HCT116 (cell line): ENCODE data around the gene BPTF. TPM values are rescaled to one million over a fixed set of nuclear protein-coding genes. Genes with fewer than 3 reads are reported as not detected.

Experiments
- ATAC-seq: fragments of 200-7000 bp; cut with Tn5 transposase; 2 replicates; pipeline ENCODE4 v1.9.1; 2020; ENCODE audit warnings: mild to moderate bottlenecking, moderate library complexity
- BruUV-seq: library from RNA; stranded (reverse); fragments of 400-500 nt; replicated peaks from 2 replicates; lab custom pipeline; 2021; lab: Mats Ljungman, UMichigan
- CTCF ChIA-PET: fragments of 300-600 bp; sonication (Branson Sonifier 250); formaldehyde crosslinking; loops from one replicate; lab custom pipeline; 2021; ENCODE audit warnings: antibody characterized with exemption; lab: Charles Lee
- POLR2A ChIA-PET: fragments of 300-600, 350-600 bp; sonication (Branson Sonifier 250); formaldehyde crosslinking; loops from one replicate; lab custom pipeline; 2021; ENCODE audit warnings: antibody characterized with exemption; lab: Charles Lee
- RAD21 ChIA-PET, 2 experiments: fragments of 300-600 bp; sonication (Branson Sonifier 250); formaldehyde crosslinking; loops; one replicate each; lab custom pipeline; 2023; ENCODE audit warnings: low total read pairs in 2 of 2; ENCODE audit not compliant: uncharacterized antibody in 2 of 2, unreplicated experiment in 2 of 2, low non-redundant PET in 1 of 2; lab: Charles Lee
- DNase-seq: peaks from one replicate; pipeline ENCODE4 v3.0.0-alpha.2; 2010; ENCODE audit warnings: low read depth, low spot score
- H2AFZ ChIP-seq: fragments of 200-600 bp; shearing (Covaris generic), sonication (generic); 2 replicates; pipeline ENCODE4 v1.6.1; 2017; ENCODE audit warnings: low read depth, mixed run types, mixed read lengths, antibody characterized with exemption, low read length; ENCODE audit not compliant: poor library complexity, severe bottlenecking
- H3K27ac ChIP-seq: 2 replicates; pipeline ENCODE4 v1.5.1; 2012; ENCODE audit warnings: low read depth, low read length
- H3K27me3 ChIP-seq: fragments of 200-600 bp; sonication (generic); 2 replicates; pipeline ENCODE4 v1.6.1; 2016; ENCODE audit warnings: mixed run types, low read length, mixed read lengths; ENCODE audit not compliant: insufficient read depth
- H3K36me3 ChIP-seq, 2 experiments: fragments of 200-500 bp in 1 of 2; fragments of 200-600 bp in 1 of 2; sonication (Bioruptor generic) in 1 of 2; sonication (generic) in 1 of 2; 2 replicates each; pipeline versions ENCODE4 v1.5.1 to v1.6.1; 2014 to 2016; ENCODE audit warnings: low read length in 2 of 2, inconsistent platforms in 1 of 2, mixed read lengths in 1 of 2, mixed run types in 1 of 2; ENCODE audit not compliant: insufficient read depth in 2 of 2, control insufficient read depth in 1 of 2
- H3K4me1 ChIP-seq, 2 experiments: fragments of 200-600 bp in 1 of 2; sonication (generic) in 1 of 2; 2 replicates each; pipeline versions ENCODE4 v1.5.1 to v1.6.1; 2012 to 2017; ENCODE audit warnings: low read length in 2 of 2, inconsistent platforms in 1 of 2, mild to moderate bottlenecking in 1 of 2, mixed read lengths in 1 of 2, mixed run types in 1 of 2, moderate library complexity in 1 of 2; ENCODE audit not compliant: insufficient read depth in 2 of 2, control insufficient read depth in 1 of 2
- H3K4me2 ChIP-seq: fragments of 200-600 bp; sonication (generic); 2 replicates; pipeline ENCODE4 v1.6.1; 2017; ENCODE audit warnings: mixed run types, low read length, mixed read lengths
- H3K4me3 ChIP-seq, 2 experiments: fragments of 200-600 bp in 1 of 2; sonication (generic) in 1 of 2; replicated peaks in 1 of 2; 2 replicates each; pipeline ENCODE4 v1.5.1; 2011 to 2016; ENCODE audit warnings: low read length in 2 of 2, control low read depth in 1 of 2, low read depth in 1 of 2, mild to moderate bottlenecking in 1 of 2, mixed read lengths in 1 of 2, mixed run types in 1 of 2
- H3K79me2 ChIP-seq: fragments of 200-600 bp; sonication (generic); 2 replicates; pipeline ENCODE4 v1.6.1; 2017; ENCODE audit warnings: mild to moderate bottlenecking, mixed run types, low read length, moderate library complexity, mixed read lengths; ENCODE audit not compliant: insufficient read depth
- H3K9ac ChIP-seq: fragments of 200-600 bp; sonication (generic); 2 replicates; pipeline ENCODE4 v1.6.1; 2016; ENCODE audit warnings: low read length, mixed read lengths
- H3K9me2 ChIP-seq: fragments of 200-600 bp; sonication (generic), shearing (Covaris generic); 2 replicates; pipeline ENCODE4 v1.6.1; 2017; ENCODE audit warnings: mixed run types, mild to moderate bottlenecking, moderate library complexity; ENCODE audit not compliant: insufficient read depth
- H3K9me3 ChIP-seq, 2 experiments: fragments of 200-500 bp in 1 of 2; fragments of 200-600 bp in 1 of 2; sonication (Bioruptor generic) in 1 of 2; sonication (generic) in 1 of 2; 2 replicates each; pipeline ENCODE4 v1.6.1; 2014 to 2017; ENCODE audit warnings: low read length in 2 of 2, mixed read lengths in 2 of 2, inconsistent platforms in 1 of 2, low read depth in 1 of 2, mild to moderate bottlenecking in 1 of 2, mixed run types in 1 of 2, moderate library complexity in 1 of 2; ENCODE audit not compliant: control insufficient read depth in 1 of 2, insufficient read depth in 1 of 2
- H4K20me1 ChIP-seq: fragments of 200-600 bp; sonication (generic), shearing (Covaris generic); 2 replicates; pipeline ENCODE4 v1.6.1; 2017; ENCODE audit warnings: mixed run types, mild to moderate bottlenecking, moderate library complexity; ENCODE audit not compliant: insufficient read depth
- CBX3 ChIP-seq: IDR thresholded peaks from 2 replicates; pipeline ENCODE4 v1.6.1; 2012; ENCODE audit warnings: low read depth
- CEBPB ChIP-seq: IDR thresholded peaks from 2 replicates; pipeline ENCODE4 v1.6.1; 2012; ENCODE audit warnings: low read depth
- ELF1 ChIP-seq: IDR thresholded peaks from 2 replicates; pipeline ENCODE4 v1.6.1; 2012; ENCODE audit warnings: low read depth, borderline replicate concordance
- FOSL1 ChIP-seq: IDR thresholded peaks from 2 replicates; pipeline ENCODE4 v1.6.1; 2012; ENCODE audit warnings: low read depth
- JUND ChIP-seq: IDR thresholded peaks from 2 replicates; pipeline ENCODE4 v1.6.1; 2012
- POLR2A ChIP-seq: IDR thresholded peaks from 2 replicates; pipeline ENCODE4 v1.7.0; 2011; ENCODE audit warnings: borderline replicate concordance; ENCODE audit not compliant: insufficient read depth, insufficient read length; ENCODE audit errors: extremely low read depth
- RAD21 ChIP-seq: IDR thresholded peaks from 2 replicates; pipeline ENCODE4 v1.6.1; 2012; ENCODE audit warnings: low read depth, mild to moderate bottlenecking
- SIN3A ChIP-seq: IDR thresholded peaks from 2 replicates; pipeline ENCODE4 v1.6.1; 2012; ENCODE audit warnings: low read depth
- SP1 ChIP-seq: IDR thresholded peaks from 2 replicates; pipeline ENCODE4 v1.6.1; 2012; ENCODE audit warnings: low read depth
- SRF ChIP-seq: IDR thresholded peaks from 2 replicates; pipeline ENCODE4 v1.6.1; 2012; ENCODE audit warnings: low read depth
- TCF7L2 ChIP-seq: IDR thresholded peaks from 2 replicates; pipeline ENCODE4 v1.7.0; 2011; ENCODE audit warnings: borderline replicate concordance, inconsistent platforms; ENCODE audit not compliant: insufficient read depth, insufficient read length; ENCODE audit errors: extremely low read depth
- YY1 ChIP-seq: IDR thresholded peaks from 2 replicates; pipeline ENCODE4 v1.6.1; 2011; ENCODE audit warnings: low read length, low read depth, moderate library complexity, mild to moderate bottlenecking; ENCODE audit not compliant: insufficient replicate concordance; ENCODE audit errors: extremely low read depth
- ZFX ChIP-seq: fragments of 450-650 bp; IDR thresholded peaks from 2 replicates; pipeline ENCODE4 v1.6.1; 2017
- ZNF274 ChIP-seq: fragments of 200-500 bp; sonication (Bioruptor generic); IDR thresholded peaks from 2 replicates; pipeline ENCODE4 v1.6.1; 2014; ENCODE audit warnings: mild to moderate bottlenecking, low read depth, low read length, inconsistent platforms
- intact Hi-C: fragments of 100-400 bp; cut with micrococcal nuclease; formaldehyde crosslinking; loops from 2 replicates; pipeline ENCODE4 v1.10.0; 2022
- total RNA-seq: library from RNA; stranded (reverse); gene quantifications from one replicate; pipeline ENCODE4 v1.2.1, GENCODE V29; 2021; ENCODE audit not compliant: unreplicated experiment
- TF ChIP-seq, protein P1 (sequence below): IDR thresholded peaks from 2 replicates; pipeline ENCODE4 v1.6.1; 2012
- TF ChIP-seq, protein P2 (sequence below): IDR thresholded peaks from 2 replicates; pipeline ENCODE4 v1.6.1; 2012
- TF ChIP-seq, protein P3 (sequence below): IDR thresholded peaks from 2 replicates; pipeline ENCODE4 v1.6.1; 2012; ENCODE audit warnings: low read depth

The BPTF gene
- total RNA-seq, 1 experiment from 2014 or later = 114 TPM

DNA sequence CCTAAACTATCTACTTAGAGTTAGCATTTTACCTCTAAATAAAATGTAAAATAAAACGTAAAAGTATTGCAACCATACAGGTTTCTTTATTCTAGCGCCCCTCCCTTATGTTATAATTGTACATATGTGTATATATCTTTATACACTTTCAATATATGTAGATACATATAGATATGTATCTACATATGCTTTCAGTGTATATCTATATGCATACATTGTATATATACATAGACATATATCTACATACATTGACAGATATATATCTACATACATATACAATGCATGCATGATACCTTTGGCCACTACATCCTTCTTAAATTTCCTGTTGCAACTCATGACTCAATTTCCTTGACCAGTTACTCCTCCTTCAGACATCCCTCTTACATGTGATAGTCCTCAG is 16.7 kb downstream of the BPTF start:
- ChIA-PET RAD21 (no interaction called here), POLR2A (no interaction called here), CTCF (no interaction called here)
- no peaks in the 10 kb centered on the region for H3K9me3 ChIP-seq
- no peaks in the 10 kb centered on the region for H3K27me3 ChIP-seq
- no peak overlapping the region for H2AFZ ChIP-seq
- no peaks in the 10 kb centered on the region for H3K9me2 ChIP-seq
- H3K27ac ChIP-seq = no peak overlapping the region
- H3K4me1 ChIP-seq = peaks cover 3 to 6% of the 10 kb centered on the region in 2 experiments; a peak in 3 of 4 replicates
- H3K4me2 ChIP-seq = no peak overlapping the region
- H3K9ac ChIP-seq = no peak overlapping the region
- H3K4me3 ChIP-seq = no peak overlapping the region
- BruUV-seq = no TSS peak
- peaks cover 95% of the 10 kb centered on the region for H3K79me2 ChIP-seq
- H4K20me1 ChIP-seq = peaks cover 14% of the 10 kb centered on the region
- DNase-seq (no peak), ATAC-seq (no peak)
- intact Hi-C loops = no loop called here
- TF ChIP-seq ZNF274 (no peak), YY1 (no peak), JUND (no peak), SRF (no peak), SP1 (no peak), RAD21 (no peak), POLR2A (no peak), CEBPB (no peak), FOSL1 (no peak)
- TF ChIP-seq, protein P1, sequence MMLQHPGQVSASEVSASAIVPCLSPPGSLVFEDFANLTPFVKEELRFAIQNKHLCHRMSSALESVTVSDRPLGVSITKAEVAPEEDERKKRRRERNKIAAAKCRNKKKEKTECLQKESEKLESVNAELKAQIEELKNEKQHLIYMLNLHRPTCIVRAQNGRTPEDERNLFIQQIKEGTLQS = no peak
- TF ChIP-seq, protein P2, sequence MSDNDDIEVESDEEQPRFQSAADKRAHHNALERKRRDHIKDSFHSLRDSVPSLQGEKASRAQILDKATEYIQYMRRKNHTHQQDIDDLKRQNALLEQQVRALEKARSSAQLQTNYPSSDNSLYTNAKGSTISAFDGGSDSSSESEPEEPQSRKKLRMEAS = no peak
- H3K36me3 ChIP-seq = no peaks in the 10 kb centered on the region

DNA sequence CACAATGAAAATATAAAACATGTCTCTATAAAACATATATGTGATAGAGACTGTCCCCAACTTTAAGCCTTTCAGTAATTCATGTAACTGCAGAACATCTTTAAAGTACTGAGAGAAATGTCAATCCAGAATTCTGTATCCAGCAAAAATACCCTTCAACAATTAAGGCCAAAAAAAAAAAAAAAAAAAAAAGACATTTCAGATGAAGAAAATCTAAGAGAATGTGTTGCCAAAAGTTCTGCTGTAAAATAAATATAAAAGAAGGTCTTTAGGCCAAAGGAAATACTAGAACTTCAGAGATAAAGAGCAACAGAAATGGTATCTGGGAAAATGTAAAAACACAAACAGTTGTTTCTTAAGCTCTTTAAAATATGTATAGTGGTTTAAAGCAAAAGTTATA is 17.3 kb downstream of the BPTF start:
- no TSS peak for BruUV-seq
- H3K27ac ChIP-seq = no peak overlapping the region
- no peak overlapping the region for H3K9ac ChIP-seq
- no peak overlapping the region for H3K4me3 ChIP-seq
- H2AFZ ChIP-seq = no peak overlapping the region
- peaks cover 4 to 6% of the 10 kb centered on the region in 2 experiments; a peak in 3 of 4 replicates for H3K4me1 ChIP-seq
- intact Hi-C loops = no loop called here
- H3K4me2 ChIP-seq = no peak overlapping the region
- no peak for DNase-seq
- no peaks in the 10 kb centered on the region for H3K27me3 ChIP-seq
- ChIA-PET CTCF (no interaction called here), RAD21 (no interaction called here), POLR2A (no interaction called here)
- no peaks in the 10 kb centered on the region for H3K36me3 ChIP-seq
- no peak for ATAC-seq
- H3K9me2 ChIP-seq = no peaks in the 10 kb centered on the region
- peaks cover 95% of the 10 kb centered on the region for H3K79me2 ChIP-seq
- no peaks in the 10 kb centered on the region for H3K9me3 ChIP-seq
- peaks cover 12% of the 10 kb centered on the region for H4K20me1 ChIP-seq
- no peak for TF ChIP-seq POLR2A
- TF ChIP-seq ELF1 = no peak
- TF ChIP-seq ZFX = no peak
- TF ChIP-seq, protein P3, sequence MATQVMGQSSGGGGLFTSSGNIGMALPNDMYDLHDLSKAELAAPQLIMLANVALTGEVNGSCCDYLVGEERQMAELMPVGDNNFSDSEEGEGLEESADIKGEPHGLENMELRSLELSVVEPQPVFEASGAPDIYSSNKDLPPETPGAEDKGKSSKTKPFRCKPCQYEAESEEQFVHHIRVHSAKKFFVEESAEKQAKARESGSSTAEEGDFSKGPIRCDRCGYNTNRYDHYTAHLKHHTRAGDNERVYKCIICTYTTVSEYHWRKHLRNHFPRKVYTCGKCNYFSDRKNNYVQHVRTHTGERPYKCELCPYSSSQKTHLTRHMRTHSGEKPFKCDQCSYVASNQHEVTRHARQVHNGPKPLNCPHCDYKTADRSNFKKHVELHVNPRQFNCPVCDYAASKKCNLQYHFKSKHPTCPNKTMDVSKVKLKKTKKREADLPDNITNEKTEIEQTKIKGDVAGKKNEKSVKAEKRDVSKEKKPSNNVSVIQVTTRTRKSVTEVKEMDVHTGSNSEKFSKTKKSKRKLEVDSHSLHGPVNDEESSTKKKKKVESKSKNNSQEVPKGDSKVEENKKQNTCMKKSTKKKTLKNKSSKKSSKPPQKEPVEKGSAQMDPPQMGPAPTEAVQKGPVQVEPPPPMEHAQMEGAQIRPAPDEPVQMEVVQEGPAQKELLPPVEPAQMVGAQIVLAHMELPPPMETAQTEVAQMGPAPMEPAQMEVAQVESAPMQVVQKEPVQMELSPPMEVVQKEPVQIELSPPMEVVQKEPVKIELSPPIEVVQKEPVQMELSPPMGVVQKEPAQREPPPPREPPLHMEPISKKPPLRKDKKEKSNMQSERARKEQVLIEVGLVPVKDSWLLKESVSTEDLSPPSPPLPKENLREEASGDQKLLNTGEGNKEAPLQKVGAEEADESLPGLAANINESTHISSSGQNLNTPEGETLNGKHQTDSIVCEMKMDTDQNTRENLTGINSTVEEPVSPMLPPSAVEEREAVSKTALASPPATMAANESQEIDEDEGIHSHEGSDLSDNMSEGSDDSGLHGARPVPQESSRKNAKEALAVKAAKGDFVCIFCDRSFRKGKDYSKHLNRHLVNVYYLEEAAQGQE = no peak
- TF ChIP-seq JUND = no peak
- TF ChIP-seq CEBPB = no peak
- TF ChIP-seq, protein P1 = no peak
- no peak for TF ChIP-seq CBX3
- TF ChIP-seq SP1 = no peak
- no peak for TF ChIP-seq TCF7L2
- no peak for TF ChIP-seq YY1
- TF ChIP-seq, protein P2 = no peak
- TF ChIP-seq SIN3A = no peak
